ENCODE data around the gene TGM2.

DNA sequence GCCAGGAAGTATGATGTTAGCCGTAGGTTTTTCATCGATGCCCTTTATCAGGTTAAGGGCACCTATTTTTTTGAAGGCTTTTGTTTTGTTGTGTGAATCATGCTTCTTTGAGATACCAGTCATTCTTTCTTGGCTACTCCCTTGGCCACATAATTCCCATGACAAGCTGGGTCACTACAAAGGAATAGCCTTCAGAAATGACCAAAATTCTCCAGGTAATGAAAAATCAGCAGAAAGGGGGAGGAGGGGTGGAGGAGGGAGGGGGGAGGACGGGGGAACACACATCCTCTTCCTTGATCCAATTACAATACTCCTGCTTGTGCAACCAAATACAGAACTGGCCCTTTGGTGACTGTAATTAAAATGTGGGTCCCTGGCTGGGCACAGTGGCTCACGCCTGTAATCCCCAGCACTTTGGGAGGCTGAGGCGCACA is 21.7 kb upstream of the TGM2 start:
- TF ChIP-seq, protein P1, sequence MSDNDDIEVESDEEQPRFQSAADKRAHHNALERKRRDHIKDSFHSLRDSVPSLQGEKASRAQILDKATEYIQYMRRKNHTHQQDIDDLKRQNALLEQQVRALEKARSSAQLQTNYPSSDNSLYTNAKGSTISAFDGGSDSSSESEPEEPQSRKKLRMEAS (IDR thresholded peaks at IDR 0.05), result no peak
- TF ChIP-seq, protein P2, sequence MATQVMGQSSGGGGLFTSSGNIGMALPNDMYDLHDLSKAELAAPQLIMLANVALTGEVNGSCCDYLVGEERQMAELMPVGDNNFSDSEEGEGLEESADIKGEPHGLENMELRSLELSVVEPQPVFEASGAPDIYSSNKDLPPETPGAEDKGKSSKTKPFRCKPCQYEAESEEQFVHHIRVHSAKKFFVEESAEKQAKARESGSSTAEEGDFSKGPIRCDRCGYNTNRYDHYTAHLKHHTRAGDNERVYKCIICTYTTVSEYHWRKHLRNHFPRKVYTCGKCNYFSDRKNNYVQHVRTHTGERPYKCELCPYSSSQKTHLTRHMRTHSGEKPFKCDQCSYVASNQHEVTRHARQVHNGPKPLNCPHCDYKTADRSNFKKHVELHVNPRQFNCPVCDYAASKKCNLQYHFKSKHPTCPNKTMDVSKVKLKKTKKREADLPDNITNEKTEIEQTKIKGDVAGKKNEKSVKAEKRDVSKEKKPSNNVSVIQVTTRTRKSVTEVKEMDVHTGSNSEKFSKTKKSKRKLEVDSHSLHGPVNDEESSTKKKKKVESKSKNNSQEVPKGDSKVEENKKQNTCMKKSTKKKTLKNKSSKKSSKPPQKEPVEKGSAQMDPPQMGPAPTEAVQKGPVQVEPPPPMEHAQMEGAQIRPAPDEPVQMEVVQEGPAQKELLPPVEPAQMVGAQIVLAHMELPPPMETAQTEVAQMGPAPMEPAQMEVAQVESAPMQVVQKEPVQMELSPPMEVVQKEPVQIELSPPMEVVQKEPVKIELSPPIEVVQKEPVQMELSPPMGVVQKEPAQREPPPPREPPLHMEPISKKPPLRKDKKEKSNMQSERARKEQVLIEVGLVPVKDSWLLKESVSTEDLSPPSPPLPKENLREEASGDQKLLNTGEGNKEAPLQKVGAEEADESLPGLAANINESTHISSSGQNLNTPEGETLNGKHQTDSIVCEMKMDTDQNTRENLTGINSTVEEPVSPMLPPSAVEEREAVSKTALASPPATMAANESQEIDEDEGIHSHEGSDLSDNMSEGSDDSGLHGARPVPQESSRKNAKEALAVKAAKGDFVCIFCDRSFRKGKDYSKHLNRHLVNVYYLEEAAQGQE (IDR thresholded peaks at IDR 0.05), result no peak
- TF ChIP-seq POLR2A (IDR thresholded peaks at IDR 0.05; ENCODE audit: low read length), result no peak
- TF ChIP-seq CEBPB (IDR thresholded peaks at IDR 0.05), result peak in 1 of 2 experiments; percentile 17; a peak in 1 of 4 replicates
